ENCODE data around the gene NR3C2. TPM values are rescaled to one million over a fixed set of nuclear protein-coding genes. Genes with fewer than 3 reads are reported as not detected.

NR3C2 gene
- total RNA-seq, 1 experiment from 2014 or later = 0.16 TPM

DNA sequence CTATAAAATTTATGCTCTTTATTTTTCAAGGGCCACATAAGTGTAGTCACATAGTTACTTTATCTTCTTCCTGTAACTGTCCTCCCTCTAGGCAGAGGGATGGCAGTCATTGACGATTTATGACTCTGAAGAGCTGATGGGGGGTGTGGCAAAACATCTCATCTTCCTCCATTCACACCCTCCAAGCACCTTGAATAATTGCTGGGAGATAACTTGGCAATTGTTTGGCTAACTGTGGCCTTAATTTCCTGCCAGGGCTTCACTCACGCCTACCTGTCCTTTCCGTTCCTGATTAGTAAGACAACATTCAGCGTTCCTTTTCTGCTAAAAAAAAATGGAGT, 381.1 kb downstream of the NR3C2 start:
- POLR2A ChIA-PET = no interaction called here

DNA sequence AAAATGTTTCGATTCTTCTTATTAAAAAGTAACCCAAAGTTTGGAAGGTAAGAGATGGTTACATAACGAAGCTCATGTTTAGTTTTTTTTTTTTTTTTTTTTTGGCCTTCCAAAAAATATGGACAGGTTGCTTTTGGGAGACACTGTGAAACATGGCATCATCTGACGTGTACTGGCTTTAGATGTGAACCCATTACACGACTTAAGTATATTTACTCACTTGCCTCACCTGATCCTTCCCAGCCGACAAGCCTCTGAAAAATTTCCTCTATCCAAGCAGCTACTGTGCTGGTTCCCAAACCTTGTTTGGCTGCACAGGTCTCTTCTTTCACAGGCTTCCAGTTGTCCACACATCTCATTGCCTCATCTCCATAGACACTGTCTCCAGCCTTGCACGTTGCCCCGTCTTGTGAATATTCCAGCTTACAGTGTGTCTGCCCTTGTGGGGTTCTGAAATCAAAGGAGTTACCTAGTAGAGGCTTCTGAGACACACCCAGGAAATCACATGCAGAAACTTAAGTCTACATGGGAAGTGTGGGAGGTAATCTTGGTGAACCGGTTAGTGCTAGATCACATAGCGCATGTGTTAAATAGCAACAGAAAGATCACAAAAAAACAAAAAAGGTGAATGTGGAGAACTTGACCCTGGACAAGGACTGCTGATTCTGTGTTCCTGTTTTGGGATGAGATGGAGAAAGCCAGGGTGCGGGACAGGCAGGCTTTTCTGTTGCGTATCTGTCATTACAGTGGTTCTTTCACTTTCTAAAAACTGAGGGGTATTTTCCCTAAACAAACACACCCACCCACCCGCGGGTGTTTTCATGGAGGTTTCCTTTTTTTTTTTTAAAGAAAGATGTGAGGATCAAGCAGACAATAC, 381.7 kb downstream of the NR3C2 start:
- no peak for DNase-seq
- H3K27me3 Mint-ChIP-seq (ENCODE audit: insufficient read depth, unreplicated experiment) = no peaks in the 10 kb centered on the region
- ChIA-PET CTCF (interaction anchor here (0.6 kb wide), 1 partner anchor 26 kb away, joined by 3 read pairs; no protein-coding TSS in a partner anchor), POLR2A (interaction anchor here (0.6 kb wide), 1 partner anchor 10 kb away, joined by 8 read pairs; no protein-coding TSS in a partner anchor)
- peaks cover 22% of the 10 kb centered on the region for H3K36me3 Mint-ChIP-seq (ENCODE audit: insufficient read depth, unreplicated experiment)
- H3K4me3 Mint-ChIP-seq (ENCODE audit: unreplicated experiment) = no peak overlapping the region
- intact Hi-C loops (cut with micrococcal nuclease; ENCODE audit: unreplicated experiment) = no loop called here
- Histone ChIP-seq H3K36me3 (ENCODE audit: control insufficient read depth, insufficient read depth, low read length) (no peaks in the 10 kb centered on the region; the same call in 1 of the 2 replicates), H3K4me1 (no peaks in the 10 kb centered on the region), H3K27me3 (replicated peaks; ENCODE audit: control insufficient read depth, insufficient read depth, low read length) (no peaks in the 10 kb centered on the region), H3K9me3 (no peaks in the 10 kb centered on the region), H3K4me3 (ENCODE audit: low read depth, low read length) (no peak overlapping the region)
- H3K4me1 Mint-ChIP-seq (ENCODE audit: low read depth, unreplicated experiment) = peaks cover 7% of the 10 kb centered on the region
- no TSS peak for BruUV-seq (replicated peaks)
- TF ChIP-seq CTCF (IDR thresholded peaks at IDR 0.05; ENCODE audit: insufficient read depth in 1 of 2, low read depth in 1 of 2, low read length in 1 of 2, severe bottlenecking in 1 of 2, unreplicated experiment in 1 of 2) = no peak
- no peak overlapping the region for H3K27ac Mint-ChIP-seq (ENCODE audit: unreplicated experiment)
- H3K9me3 Mint-ChIP-seq (ENCODE audit: unreplicated experiment) = no peaks in the 10 kb centered on the region

More for the DNA sequence above, 381.1 kb downstream of the NR3C2 start:
- Mint-ChIP-seq H3K4me3 (ENCODE audit: unreplicated experiment) (no peak overlapping the region), H3K4me1 (ENCODE audit: low read depth, unreplicated experiment) (peaks cover 7% of the 10 kb centered on the region), H3K27me3 (ENCODE audit: insufficient read depth, unreplicated experiment) (no peaks in the 10 kb centered on the region), H3K27ac (ENCODE audit: unreplicated experiment) (no peak overlapping the region), H3K9me3 (ENCODE audit: unreplicated experiment) (no peaks in the 10 kb centered on the region), H3K36me3 (ENCODE audit: insufficient read depth, unreplicated experiment) (peaks cover 22% of the 10 kb centered on the region)
- Histone ChIP-seq H3K4me3 (ENCODE audit: low read depth, low read length) (no peak overlapping the region), H3K36me3 (ENCODE audit: control insufficient read depth, insufficient read depth, low read length) (no peaks in the 10 kb centered on the region; the same call in 1 of the 2 replicates), H3K4me1 (no peaks in the 10 kb centered on the region), H3K9me3 (no peaks in the 10 kb centered on the region), H3K27me3 (replicated peaks; ENCODE audit: control insufficient read depth, insufficient read depth, low read length) (no peaks in the 10 kb centered on the region)
- CTCF ChIA-PET = no interaction called here
- no peak for DNase-seq
- intact Hi-C loops (cut with micrococcal nuclease; ENCODE audit: unreplicated experiment) = no loop called here
- no TSS peak for BruUV-seq (replicated peaks)
- no peak for TF ChIP-seq CTCF (IDR thresholded peaks at IDR 0.05; ENCODE audit: insufficient read depth in 1 of 2, low read depth in 1 of 2, low read length in 1 of 2, severe bottlenecking in 1 of 2, unreplicated experiment in 1 of 2)

DNA sequence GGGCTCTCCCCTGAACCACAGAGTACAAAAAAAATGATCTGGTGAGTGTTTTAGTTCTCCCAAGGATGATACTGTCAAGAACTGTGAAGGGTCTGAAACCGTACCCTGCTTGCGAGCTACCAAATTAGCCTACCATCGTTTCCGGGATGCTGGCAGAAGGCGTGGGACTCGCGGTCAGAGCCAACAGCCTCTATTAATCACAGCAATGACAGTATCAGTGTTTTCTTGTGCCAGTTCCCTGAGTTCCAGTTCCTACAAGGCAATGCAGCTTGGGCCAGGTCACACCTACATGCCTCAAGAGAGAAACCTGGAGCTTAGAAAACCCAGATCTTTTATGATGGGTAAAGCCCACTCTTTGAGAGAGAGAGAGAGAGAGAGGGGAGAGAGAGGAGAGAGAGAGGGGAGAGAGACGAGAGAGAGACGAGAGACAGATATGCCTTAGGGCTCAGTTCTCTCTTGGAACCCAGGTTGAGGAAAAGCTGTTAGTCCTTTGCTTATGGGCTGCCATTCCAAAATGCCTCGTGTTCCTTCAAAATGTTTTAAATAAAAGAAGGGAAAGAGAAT, 382.5 kb downstream of the NR3C2 start:
- Mint-ChIP-seq H3K27ac (ENCODE audit: unreplicated experiment) (no peak overlapping the region), H3K9me3 (ENCODE audit: unreplicated experiment) (no peaks in the 10 kb centered on the region), H3K36me3 (ENCODE audit: insufficient read depth, unreplicated experiment) (peaks cover 22% of the 10 kb centered on the region), H3K27me3 (ENCODE audit: insufficient read depth, unreplicated experiment) (no peaks in the 10 kb centered on the region), H3K4me1 (ENCODE audit: low read depth, unreplicated experiment) (peaks cover 7% of the 10 kb centered on the region), H3K4me3 (ENCODE audit: unreplicated experiment) (no peak overlapping the region)
- Histone ChIP-seq H3K9me3 (no peaks in the 10 kb centered on the region), H3K4me3 (ENCODE audit: low read depth, low read length) (no peak overlapping the region), H3K4me1 (no peaks in the 10 kb centered on the region), H3K36me3 (ENCODE audit: control insufficient read depth, insufficient read depth, low read length) (no peaks in the 10 kb centered on the region; the same call in 1 of the 2 replicates), H3K27me3 (replicated peaks; ENCODE audit: control insufficient read depth, insufficient read depth, low read length) (no peaks in the 10 kb centered on the region)
- DNase-seq = no peak
- ChIA-PET POLR2A (interaction anchor here (0.6 kb wide), 1 partner anchor 11 kb away, joined by 8 read pairs; no protein-coding TSS in a partner anchor), CTCF (interaction anchor here (0.6 kb wide), 1 partner anchor 26 kb away, joined by 3 read pairs; no protein-coding TSS in a partner anchor)
- TF ChIP-seq CTCF (IDR thresholded peaks at IDR 0.05; ENCODE audit: insufficient read depth in 1 of 2, low read depth in 1 of 2, low read length in 1 of 2, severe bottlenecking in 1 of 2, unreplicated experiment in 1 of 2) = no peak
- BruUV-seq (replicated peaks) = no TSS peak
- intact Hi-C loops (cut with micrococcal nuclease; ENCODE audit: unreplicated experiment) = no loop called here
